BLaER1 treated with 17β-estradiol and CSF1 and Interleukin-3, amounts not matched to agents 10 nM and 100 nM (cell line): ENCODE data around the gene PABPN1L.
A peak's percentile ranks its signal among the peaks of the same experiment; 100 is the strongest.

Experiments
- H3K27ac ChIP-seq, 11 experiments: shearing (Covaris generic); formaldehyde crosslinking; 2 replicates each; pipeline ENCODE4 v1.8.1; 2022
- H3K27me3 ChIP-seq, 11 experiments: shearing (Covaris generic); formaldehyde crosslinking; 2 replicates each; pipeline ENCODE4 v1.8.1; 2022
- H3K36me3 ChIP-seq, 11 experiments: shearing (Covaris generic); formaldehyde crosslinking; 2 replicates each; pipeline ENCODE4 v1.8.1; 2022
- H3K4me1 ChIP-seq, 10 experiments: shearing (Covaris generic); formaldehyde crosslinking; 2 replicates each; pipeline ENCODE4 v1.8.1; 2022
- H3K4me2 ChIP-seq, 11 experiments: shearing (Covaris generic); formaldehyde crosslinking; 2 replicates each; pipeline ENCODE4 v1.8.1; 2022
- H3K4me3 ChIP-seq, 10 experiments: shearing (Covaris generic); formaldehyde crosslinking; 2 replicates each; pipeline ENCODE4 v1.8.1; 2022
- H3K9ac ChIP-seq, 11 experiments: shearing (Covaris generic); formaldehyde crosslinking; 2 replicates each; pipeline ENCODE4 v1.8.1; 2022
- H3K9me3 ChIP-seq, 11 experiments: shearing (Covaris generic); formaldehyde crosslinking; replicated peaks in 1 of 11; 2 replicates each; pipeline ENCODE4 v1.8.1; 2022
- H4K20me1 ChIP-seq, 11 experiments: shearing (Covaris generic); formaldehyde crosslinking; 2 replicates each; pipeline ENCODE4 v1.8.1; 2022
- Cebpa-rat ChIP-seq, 11 experiments: shearing (Covaris generic); IDR thresholded peaks; 2 replicates each; pipeline ENCODE4 v1.8.1; 2022

Gene PABPN1L

GRCh38 chr16:88839026-88839529 lies 27.4 kb downstream of the PABPN1L start:
- H3K27ac ChIP-seq, result peak overlapping the region in 10 of 11 experiments; percentile 28 to 88 (median 84); a peak in 19 of 22 replicates
- peaks cover 10 to 20% (median 15%) of the 10 kb centered on the region in 11 experiments; a peak in 20 of 22 replicates for H3K27me3 ChIP-seq
- H3K36me3 ChIP-seq, result peaks cover 8 to 61% (median 32%) of the 10 kb centered on the region in 11 experiments; a peak in 19 of 22 replicates
- peak overlapping the region; percentile 68 to 97 (median 92) for H3K4me2 ChIP-seq
- peak overlapping the region in 5 of 10 experiments; percentile 13 to 57 (median 27); a peak in 5 of 20 replicates for H3K4me3 ChIP-seq
- H3K9me3 ChIP-seq, result no peaks in the 10 kb centered on the region
- peaks cover 25 to 96% (median 59%) of the 10 kb centered on the region in 11 experiments; a peak in 18 of 22 replicates for H4K20me1 ChIP-seq
- H3K9ac ChIP-seq, result peak overlapping the region in 10 of 11 experiments; percentile 22 to 80 (median 73); a peak in 16 of 22 replicates
- H3K4me1 ChIP-seq, result peaks cover 51 to 89% (median 74%) of the 10 kb centered on the region in 10 experiments
- no peak for TF ChIP-seq Cebpa-rat (IDR thresholded peaks at IDR 0.05)

GRCh38 chr16:88838566-88838965 lies 27.9 kb downstream of the PABPN1L start:
- Histone ChIP-seq H3K4me3 (no peak overlapping the region; a peak in 1 of 20 replicates), H3K27ac (peak overlapping the region in 8 of 11 experiments; percentile 72 to 88 (median 84); a peak in 16 of 22 replicates), H3K4me2 (peak overlapping the region; percentile 68 to 97 (median 92)), H3K27me3 (peaks cover 10 to 20% (median 15%) of the 10 kb centered on the region in 11 experiments; a peak in 20 of 22 replicates), H3K4me1 (peaks cover 51 to 93% (median 79%) of the 10 kb centered on the region in 10 experiments), H3K9ac (peak overlapping the region in 8 of 11 experiments; percentile 33 to 80 (median 74); a peak in 11 of 22 replicates), H4K20me1 (peaks cover 24 to 95% (median 56%) of the 10 kb centered on the region in 11 experiments; a peak in 18 of 22 replicates), H3K9me3 (no peaks in the 10 kb centered on the region), H3K36me3 (peaks cover 8 to 64% (median 32%) of the 10 kb centered on the region in 11 experiments; a peak in 19 of 22 replicates)
- no peak for TF ChIP-seq Cebpa-rat (IDR thresholded peaks at IDR 0.05)

- H3K4me1 ChIP-seq, result peaks cover 51 to 94% (median 85%) of the 10 kb centered on the region in 10 experiments
- peak overlapping the region; percentile 68 to 97 (median 92) for H3K4me2 ChIP-seq
- peaks cover 8 to 56% (median 32%) of the 10 kb centered on the region in 11 experiments; a peak in 19 of 22 replicates for H3K36me3 ChIP-seq
- peak overlapping the region; percentile 10 to 80 (median 54); a peak in 18 of 22 replicates for H3K9ac ChIP-seq
- H3K27ac ChIP-seq, result peak overlapping the region in 9 of 11 experiments; percentile 10 to 88 (median 84); a peak in 16 of 22 replicates
- H3K4me3 ChIP-seq, result 0 out of 20 replicates have a peak overlapping the region, but pooled peaks of 1 of the 10 experiments have one; percentile 10
- H3K27me3 ChIP-seq, result peaks cover 10 to 20% (median 15%) of the 10 kb centered on the region in 11 experiments; a peak in 20 of 22 replicates
- no peak for TF ChIP-seq Cebpa-rat (IDR thresholded peaks at IDR 0.05)
- no peaks in the 10 kb centered on the region for H3K9me3 ChIP-seq
- peaks cover 17 to 87% (median 49%) of the 10 kb centered on the region in 11 experiments; a peak in 18 of 22 replicates for H4K20me1 ChIP-seq
These were observed 28.7 kb downstream of the PABPN1L start for GRCh38 chr16:88837806-88838205.

GRCh38 chr16:88836791-88837190 lies 29.7 kb downstream of the PABPN1L start:
- Histone ChIP-seq H3K27ac (peak overlapping the region in 2 of 11 experiments; percentile 84 to 86; a peak in 2 of 22 replicates), H3K4me1 (peaks cover 48 to 94% (median 84%) of the 10 kb centered on the region in 10 experiments), H3K27me3 (peaks cover 10 to 20% (median 15%) of the 10 kb centered on the region in 11 experiments; a peak in 20 of 22 replicates), H3K9ac (peak overlapping the region in 8 of 11 experiments; percentile 31 to 78 (median 63); a peak in 11 of 22 replicates), H3K9me3 (no peaks in the 10 kb centered on the region), H3K4me3 (no peak overlapping the region), H3K4me2 (peak overlapping the region in 10 of 11 experiments; percentile 68 to 97 (median 92); a peak in 20 of 22 replicates), H4K20me1 (peaks cover 7 to 77% (median 39%) of the 10 kb centered on the region in 11 experiments; a peak in 17 of 22 replicates), H3K36me3 (peaks cover 8 to 54% (median 28%) of the 10 kb centered on the region in 11 experiments; a peak in 19 of 22 replicates)
- TF ChIP-seq Cebpa-rat (IDR thresholded peaks at IDR 0.05), result no peak

GRCh38 chr16:88835818-88836217 lies 30.6 kb downstream of the PABPN1L start:
- Histone ChIP-seq H3K36me3 (peaks cover 8 to 54% (median 28%) of the 10 kb centered on the region in 11 experiments; a peak in 19 of 22 replicates), H3K27ac (no peak overlapping the region), H3K4me1 (peaks cover 38 to 84% (median 74%) of the 10 kb centered on the region in 10 experiments), H4K20me1 (peaks cover 3 to 67% (median 30%) of the 10 kb centered on the region in 11 experiments; a peak in 16 of 22 replicates), H3K4me2 (peak overlapping the region in 8 of 11 experiments; percentile 21 to 92 (median 54); a peak in 14 of 22 replicates), H3K4me3 (no peak overlapping the region), H3K9ac (no peak overlapping the region), H3K27me3 (peaks cover 10 to 20% (median 15%) of the 10 kb centered on the region in 11 experiments; a peak in 20 of 22 replicates), H3K9me3 (no peaks in the 10 kb centered on the region)
- no peak for TF ChIP-seq Cebpa-rat (IDR thresholded peaks at IDR 0.05)

- Histone ChIP-seq H3K4me2 (peak overlapping the region in 8 of 11 experiments; percentile 21 to 92 (median 54); a peak in 13 of 22 replicates), H3K9me3 (no peaks in the 10 kb centered on the region), H3K27me3 (peaks cover 10 to 20% (median 15%) of the 10 kb centered on the region in 11 experiments; a peak in 20 of 22 replicates), H3K27ac (no peak overlapping the region), H3K36me3 (peaks cover 8 to 57% (median 28%) of the 10 kb centered on the region in 11 experiments; a peak in 19 of 22 replicates), H3K4me3 (no peak overlapping the region), H3K4me1 (peaks cover 34 to 80% (median 70%) of the 10 kb centered on the region in 10 experiments), H4K20me1 (peaks cover 0 to 63% (median 27%) of the 10 kb centered on the region in 11 experiments; a peak in 15 of 22 replicates), H3K9ac (no peak overlapping the region)
- no peak for TF ChIP-seq Cebpa-rat (IDR thresholded peaks at IDR 0.05)
These were observed 31.1 kb downstream of the PABPN1L start for GRCh38 chr16:88835383-88835782.

GRCh38 chr16:88834670-88835069 lies 31.8 kb downstream of the PABPN1L start:
- Histone ChIP-seq H3K9ac (no peak overlapping the region), H4K20me1 (peaks cover 0 to 56% (median 20%) of the 10 kb centered on the region in 11 experiments; a peak in 15 of 22 replicates), H3K4me1 (peaks cover 27 to 73% (median 62%) of the 10 kb centered on the region in 10 experiments), H3K36me3 (peaks cover 8 to 60% (median 29%) of the 10 kb centered on the region in 11 experiments; a peak in 19 of 22 replicates), H3K4me3 (no peak overlapping the region), H3K27me3 (peaks cover 10 to 20% (median 15%) of the 10 kb centered on the region in 11 experiments; a peak in 20 of 22 replicates), H3K27ac (no peak overlapping the region), H3K9me3 (no peaks in the 10 kb centered on the region), H3K4me2 (no peak overlapping the region)
- TF ChIP-seq Cebpa-rat (IDR thresholded peaks at IDR 0.05), result no peak

- no peak overlapping the region for H3K4me3 ChIP-seq
- H3K4me1 ChIP-seq, result peaks cover 11 to 57% (median 47%) of the 10 kb centered on the region in 10 experiments
- no peak for TF ChIP-seq Cebpa-rat (IDR thresholded peaks at IDR 0.05)
- H3K27ac ChIP-seq, result no peak overlapping the region; a peak in 1 of 22 replicates
- H3K36me3 ChIP-seq, result peaks cover 14 to 59% (median 25%) of the 10 kb centered on the region in 11 experiments; a peak in 19 of 22 replicates
- peak overlapping the region in 7 of 11 experiments; percentile 44 to 61 (median 56); a peak in 13 of 22 replicates for H3K4me2 ChIP-seq
- H4K20me1 ChIP-seq, result peaks cover 0 to 57% (median 20%) of the 10 kb centered on the region in 11 experiments; a peak in 16 of 22 replicates
- H3K9ac ChIP-seq, result peak overlapping the region in 1 of 11 experiments; percentile 13; a peak in 1 of 22 replicates
- H3K27me3 ChIP-seq, result peaks cover 10 to 20% (median 15%) of the 10 kb centered on the region in 11 experiments; a peak in 20 of 22 replicates
- no peaks in the 10 kb centered on the region for H3K9me3 ChIP-seq
These were observed 33.4 kb downstream of the PABPN1L start for GRCh38 chr16:88833086-88833485.
